ENCODE results near the gene SIK1. TPM values are rescaled to one million over a fixed set of nuclear protein-coding genes. Genes with fewer than 3 reads are reported as not detected.
"Not testable (repeated sequence)": the region's sequence is repeated elsewhere in the genome, so short reads cannot be mapped to it uniquely, and the experiment has no call there.

The SIK1 gene
- total RNA-seq, 1 donor from 2014 or later, result 1.7 TPM

DNA sequence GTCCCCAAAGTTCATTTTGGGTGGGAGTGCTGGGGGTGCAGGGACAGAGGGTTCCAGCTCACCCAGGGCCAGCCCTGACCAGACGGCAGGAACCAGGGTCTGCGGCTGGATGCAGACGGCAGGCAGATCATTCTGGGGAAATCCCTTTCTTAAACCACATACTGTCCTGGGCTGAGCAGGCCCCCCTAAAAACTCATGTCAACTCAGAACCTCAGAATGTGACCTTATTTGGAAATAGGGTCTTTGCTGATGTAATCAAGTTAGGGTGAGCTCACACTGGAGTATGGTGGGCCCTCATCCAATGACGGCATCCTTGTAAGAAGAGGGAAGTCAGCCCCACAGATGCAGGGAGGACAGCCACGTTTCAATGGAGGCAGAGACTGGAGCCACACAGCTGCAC lies 27.2 kb upstream of the SIK1 start:
- H3K4me3 Mint-ChIP-seq; H3K4me1 Mint-ChIP-seq; H3K36me3 Mint-ChIP-seq (ENCODE audit: low read depth); DNase-seq (ENCODE audit: low read depth, low spot score); H3K9me3 Mint-ChIP-seq; H3K27ac Mint-ChIP-seq (ENCODE audit: unreplicated experiment); H3K27me3 Mint-ChIP-seq (ENCODE audit: low read depth): not testable (repeated sequence)

DNA sequence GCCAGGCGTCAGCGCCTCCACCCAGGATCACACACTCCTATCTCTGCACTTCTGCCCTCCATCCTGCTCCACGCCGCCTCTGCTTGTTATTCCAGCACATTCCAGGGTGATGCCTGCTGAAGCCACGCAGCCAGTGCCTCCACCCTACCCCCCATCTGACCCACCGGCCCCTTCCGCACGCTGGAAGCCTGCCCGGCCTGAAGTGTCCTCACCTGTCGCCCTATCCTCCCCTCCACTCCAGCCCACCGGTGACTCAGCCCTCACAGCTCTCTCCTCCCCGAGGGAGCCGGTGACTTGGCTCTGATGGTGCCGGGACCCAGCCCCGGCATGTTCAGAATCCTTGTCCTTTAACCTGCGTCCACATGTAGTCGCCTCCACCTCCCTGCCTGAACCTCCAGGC lies 24.9 kb upstream of the SIK1 start:
- not testable (repeated sequence) for H3K27me3 Mint-ChIP-seq (ENCODE audit: low read depth); H3K4me3 Mint-ChIP-seq; H3K9me3 Mint-ChIP-seq; H3K36me3 Mint-ChIP-seq (ENCODE audit: low read depth); H3K27ac Mint-ChIP-seq (ENCODE audit: unreplicated experiment); DNase-seq (ENCODE audit: low read depth, low spot score); H3K4me1 Mint-ChIP-seq

- H3K9me3 Mint-ChIP-seq; DNase-seq (ENCODE audit: low read depth, low spot score); H3K27me3 Mint-ChIP-seq (ENCODE audit: low read depth); H3K27ac Mint-ChIP-seq (ENCODE audit: unreplicated experiment); H3K4me3 Mint-ChIP-seq; H3K36me3 Mint-ChIP-seq (ENCODE audit: low read depth); H3K4me1 Mint-ChIP-seq: not testable (repeated sequence)
Observed at GRCh38 chr21:43450287-43450686, 23.4 kb upstream of the SIK1 start.

GRCh38 chr21:43447353-43447977 lies 20.5 kb upstream of the SIK1 start:
- not testable (repeated sequence) for H3K4me1 Mint-ChIP-seq; H3K27ac Mint-ChIP-seq (ENCODE audit: unreplicated experiment); H3K4me3 Mint-ChIP-seq; H3K9me3 Mint-ChIP-seq; H3K36me3 Mint-ChIP-seq (ENCODE audit: low read depth); H3K27me3 Mint-ChIP-seq (ENCODE audit: low read depth); DNase-seq (ENCODE audit: low read depth, low spot score)

- H3K4me3 Mint-ChIP-seq; H3K4me1 Mint-ChIP-seq; DNase-seq (ENCODE audit: low read depth, low spot score); H3K9me3 Mint-ChIP-seq; H3K27me3 Mint-ChIP-seq (ENCODE audit: low read depth); H3K36me3 Mint-ChIP-seq (ENCODE audit: low read depth); H3K27ac Mint-ChIP-seq (ENCODE audit: unreplicated experiment): not testable (repeated sequence)
Observed at GRCh38 chr21:43446277-43446932, 19.5 kb upstream of the SIK1 start.

DNA sequence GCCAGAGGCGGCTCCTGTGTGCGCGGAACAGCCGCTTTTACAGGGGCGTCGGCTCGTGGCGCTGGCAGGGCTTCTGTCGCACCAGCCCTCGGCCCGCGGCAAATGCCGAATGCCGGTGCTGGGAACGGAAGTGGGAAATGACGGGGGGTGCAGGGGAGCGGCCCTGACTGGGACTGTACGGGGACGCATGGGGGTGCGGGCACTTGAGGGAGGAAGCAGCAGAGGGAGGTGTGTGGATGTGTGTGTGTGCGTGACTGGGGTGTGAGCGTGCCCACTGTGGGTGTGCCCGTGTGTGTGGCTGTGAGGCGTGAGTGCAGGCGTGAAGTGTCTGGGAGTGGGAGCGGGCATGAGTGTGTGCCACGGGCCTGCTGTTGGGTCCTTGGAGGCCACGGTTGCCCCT lies 17.6 kb upstream of the SIK1 start:
- H3K9me3 Mint-ChIP-seq; H3K4me3 Mint-ChIP-seq; H3K36me3 Mint-ChIP-seq (ENCODE audit: low read depth); H3K4me1 Mint-ChIP-seq; H3K27me3 Mint-ChIP-seq (ENCODE audit: low read depth); DNase-seq (ENCODE audit: low read depth, low spot score); H3K27ac Mint-ChIP-seq (ENCODE audit: unreplicated experiment): not testable (repeated sequence)

DNA sequence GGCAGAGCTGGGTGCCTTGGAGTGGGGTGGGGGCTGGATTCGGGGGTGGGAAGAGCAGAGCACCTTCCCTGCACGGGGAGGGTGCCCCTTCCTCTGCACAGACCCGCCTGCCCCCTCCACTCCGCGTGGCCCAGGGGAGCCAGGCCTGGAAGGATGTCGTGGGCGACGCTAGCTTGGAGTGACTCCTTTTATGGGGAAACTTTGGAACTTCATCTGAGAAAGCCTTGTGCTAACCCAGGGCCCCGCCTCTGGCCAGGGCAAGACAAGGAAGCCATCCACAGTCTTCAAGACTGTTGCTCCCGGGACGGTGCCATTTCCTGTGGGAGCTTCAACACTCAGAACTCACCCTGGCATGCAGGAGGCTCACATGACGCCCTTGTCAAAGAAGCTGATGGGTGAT lies 15.6 kb upstream of the SIK1 start:
- not testable (repeated sequence) for H3K4me1 Mint-ChIP-seq; H3K27ac Mint-ChIP-seq (ENCODE audit: unreplicated experiment); H3K36me3 Mint-ChIP-seq (ENCODE audit: low read depth); H3K9me3 Mint-ChIP-seq; DNase-seq (ENCODE audit: low read depth, low spot score); H3K4me3 Mint-ChIP-seq; H3K27me3 Mint-ChIP-seq (ENCODE audit: low read depth)

DNA sequence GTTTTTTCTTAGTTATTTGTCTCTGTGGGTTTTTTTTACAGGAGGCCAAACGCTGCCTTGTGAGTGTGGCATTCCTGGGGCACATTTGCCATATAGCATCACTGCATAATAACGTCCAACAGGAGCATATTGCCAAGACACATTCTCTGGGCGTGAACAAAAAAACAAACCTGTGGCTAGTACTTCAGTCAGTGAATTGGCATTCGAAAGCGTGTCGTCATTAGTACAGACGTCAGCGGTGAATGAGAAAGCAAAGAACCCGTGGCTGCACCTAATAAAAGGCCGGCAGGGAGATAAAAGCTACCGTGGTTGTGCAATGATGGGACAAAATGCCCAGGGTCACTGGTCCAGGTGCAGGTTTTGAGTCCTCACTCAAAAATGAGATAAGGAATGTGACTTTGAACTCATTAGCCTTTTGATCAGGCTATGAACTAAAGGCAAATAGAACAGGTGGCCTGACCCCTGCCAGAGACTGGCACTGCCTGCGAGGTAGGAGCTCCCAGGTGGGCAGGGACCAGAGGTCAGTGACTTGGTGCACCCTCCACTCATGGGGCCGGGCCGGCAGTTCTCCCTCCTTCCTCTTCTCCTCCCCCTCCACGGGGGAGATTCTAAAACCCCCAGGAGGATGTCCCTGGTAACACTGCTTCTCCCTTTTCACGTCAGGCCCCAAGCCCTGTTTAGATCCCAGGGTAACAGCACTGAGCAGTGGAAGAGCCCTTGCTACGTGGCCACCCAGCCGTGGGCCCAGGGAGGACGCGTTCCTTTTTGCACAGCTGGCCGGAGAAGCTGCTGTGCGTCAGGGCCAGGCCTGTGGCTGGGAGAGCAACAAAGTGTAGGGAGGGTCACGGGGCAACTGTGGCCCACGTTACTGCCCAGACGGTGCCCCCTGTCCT lies 14.2 kb upstream of the SIK1 start:
- H3K27ac Mint-ChIP-seq (ENCODE audit: unreplicated experiment); H3K36me3 Mint-ChIP-seq (ENCODE audit: low read depth); DNase-seq (ENCODE audit: low read depth, low spot score); H3K27me3 Mint-ChIP-seq (ENCODE audit: low read depth); H3K4me3 Mint-ChIP-seq; H3K4me1 Mint-ChIP-seq; H3K9me3 Mint-ChIP-seq: not testable (repeated sequence)

DNA sequence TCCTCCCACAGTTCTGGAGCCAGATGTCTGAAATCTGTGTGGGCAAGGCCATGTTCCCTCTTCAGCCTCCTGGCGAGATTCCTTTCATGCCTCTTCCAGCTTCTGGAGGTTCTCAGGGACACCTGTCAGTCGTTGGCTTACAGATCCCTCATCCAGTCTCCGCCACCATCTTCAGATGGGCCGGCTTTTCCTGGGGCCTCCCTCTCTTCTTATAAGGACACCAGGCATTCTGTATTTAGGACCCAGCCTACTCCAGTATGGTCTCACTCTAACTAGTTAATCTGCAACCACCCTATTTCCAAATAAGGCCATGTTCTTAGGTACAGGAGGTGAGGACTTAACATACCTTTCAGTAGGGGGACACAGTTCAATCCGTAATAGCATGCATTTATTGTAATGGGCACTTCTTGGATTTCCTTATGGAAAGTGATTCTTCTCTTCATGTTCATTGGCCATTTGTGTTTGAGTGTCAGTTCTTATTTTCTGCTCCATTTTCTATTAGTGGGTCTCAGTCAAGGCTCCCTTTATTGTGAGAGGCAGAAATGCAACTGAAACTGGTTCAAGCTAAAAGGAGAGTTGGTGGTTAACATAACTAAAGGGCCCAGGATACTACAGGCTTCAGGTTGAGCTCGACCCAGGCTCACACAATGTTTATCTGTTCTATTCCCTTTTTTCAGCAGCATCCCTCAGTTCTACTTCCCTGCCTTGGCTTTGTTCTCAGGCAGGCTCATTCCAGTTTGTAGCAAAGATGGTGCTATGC lies 12.6 kb upstream of the SIK1 start:
- H3K4me3 Mint-ChIP-seq; H3K27ac Mint-ChIP-seq (ENCODE audit: unreplicated experiment); DNase-seq (ENCODE audit: low read depth, low spot score); H3K27me3 Mint-ChIP-seq (ENCODE audit: low read depth); H3K36me3 Mint-ChIP-seq (ENCODE audit: low read depth); H3K4me1 Mint-ChIP-seq; H3K9me3 Mint-ChIP-seq: not testable (repeated sequence)

GRCh38 chr21:43436272-43436671 lies 9.3 kb upstream of the SIK1 start:
- H3K9me3 Mint-ChIP-seq; H3K27ac Mint-ChIP-seq (ENCODE audit: unreplicated experiment); DNase-seq (ENCODE audit: low read depth, low spot score); H3K4me3 Mint-ChIP-seq; H3K27me3 Mint-ChIP-seq (ENCODE audit: low read depth); H3K36me3 Mint-ChIP-seq (ENCODE audit: low read depth); H3K4me1 Mint-ChIP-seq: not testable (repeated sequence)

- H3K27me3 Mint-ChIP-seq (ENCODE audit: low read depth); H3K4me3 Mint-ChIP-seq; DNase-seq (ENCODE audit: low read depth, low spot score); H3K4me1 Mint-ChIP-seq; H3K9me3 Mint-ChIP-seq; H3K36me3 Mint-ChIP-seq (ENCODE audit: low read depth); H3K27ac Mint-ChIP-seq (ENCODE audit: unreplicated experiment): not testable (repeated sequence)
Observed at GRCh38 chr21:43433340-43434136, 6.6 kb upstream of the SIK1 start.

DNA sequence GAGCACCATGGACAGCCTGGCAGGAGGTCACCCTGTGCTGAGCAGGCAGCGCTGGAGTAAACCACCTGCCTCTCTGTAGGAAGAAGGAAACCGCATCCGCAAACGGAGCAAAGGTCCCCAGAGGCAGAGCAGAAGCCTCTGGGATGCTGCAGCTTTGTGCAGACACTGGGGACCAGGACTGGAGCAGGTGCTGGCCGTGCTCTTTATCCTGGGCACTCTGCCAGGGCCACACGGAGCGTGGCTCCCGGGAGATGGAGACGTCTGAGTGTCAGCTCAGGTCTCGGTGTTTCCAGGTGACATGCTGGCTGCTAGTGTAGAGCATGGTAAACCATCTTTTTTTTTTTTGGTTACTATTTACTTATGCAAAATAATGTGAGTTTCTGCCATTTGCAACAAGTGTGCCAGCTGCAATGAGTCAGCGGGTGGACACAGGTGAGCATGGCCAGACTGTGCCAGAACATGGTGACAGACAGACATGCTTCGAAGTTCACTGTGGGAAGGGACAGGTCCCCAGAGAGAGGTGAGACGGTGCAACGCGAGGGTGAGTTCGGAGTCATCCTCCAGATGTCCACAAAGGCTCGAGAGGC lies 4.0 kb upstream of the SIK1 start:
- H3K4me3 Mint-ChIP-seq; DNase-seq (ENCODE audit: low read depth, low spot score); H3K4me1 Mint-ChIP-seq; H3K9me3 Mint-ChIP-seq; H3K27ac Mint-ChIP-seq (ENCODE audit: unreplicated experiment); H3K27me3 Mint-ChIP-seq (ENCODE audit: low read depth); H3K36me3 Mint-ChIP-seq (ENCODE audit: low read depth): not testable (repeated sequence)

Measured in neural crest cell (in vitro differentiated cells).